IMR-90 (cell line): Measurements from ENCODE around the gene GTF2A2. TPM values are rescaled to one million over a fixed set of nuclear protein-coding genes. Genes with fewer than 3 reads are reported as not detected.

Experiments
- ATAC-seq: fragments of 200-7000 bp; cut with Tn5 transposase; 2 replicates; pipeline ENCODE4 v1.9.1; 2020; ENCODE audit warnings: low read depth, mild to moderate bottlenecking, moderate library complexity
- BruUV-seq: library from RNA; stranded (reverse); fragments of 400-500 nt; replicated peaks from 2 replicates; lab custom pipeline; 2021; lab: Mats Ljungman, UMichigan
- CTCF ChIA-PET: fragments of 300-600 bp; formaldehyde crosslinking; extraction: SDS; loops from one replicate; lab custom pipeline; 2021; ENCODE audit warnings: antibody characterized with exemption; lab: Yijun Ruan, JAX
- POLR2A ChIA-PET: fragments of 300-600 bp; sonication (Branson Sonifier 250); formaldehyde crosslinking; loops from one replicate; lab custom pipeline; 2022; ENCODE audit warnings: antibody characterized with exemption; ENCODE audit not compliant: unreplicated experiment; lab: Charles Lee
- DNase-seq: peaks from one replicate; pipeline ENCODE4 v3.0.0; 2013
- H2AFZ ChIP-seq: replicated peaks from 2 replicates; pipeline ENCODE3; 2013; ENCODE audit warnings: low read length, mild to moderate bottlenecking; ENCODE audit not compliant: poor library complexity
- H2AK5ac ChIP-seq: 2 replicates; pipeline ENCODE4 v1.6.1; 2013; ENCODE audit warnings: low read depth, low read length, inconsistent platforms
- H2AK9ac ChIP-seq: replicated peaks from 2 replicates; pipeline ENCODE3; 2013; ENCODE audit warnings: mild to moderate bottlenecking, low read depth, low read length, moderate library complexity; ENCODE audit not compliant: poor library complexity
- H2BK120ac ChIP-seq: 2 replicates; pipeline ENCODE4 v1.6.1; 2013; ENCODE audit warnings: low read depth, low read length, inconsistent platforms
- H2BK15ac ChIP-seq: 3 replicates; pipeline ENCODE4 v1.6.1; 2013; ENCODE audit warnings: low read depth, low read length, inconsistent platforms
- H2BK20ac ChIP-seq: 2 replicates; pipeline ENCODE4 v1.6.1; 2013; ENCODE audit warnings: low read depth, mild to moderate bottlenecking, inconsistent platforms, low read length, moderate library complexity
- H2BK5ac ChIP-seq: 2 replicates; pipeline ENCODE4 v1.6.1; 2013; ENCODE audit warnings: mild to moderate bottlenecking, low read depth, low read length, inconsistent platforms; ENCODE audit not compliant: poor library complexity, severe bottlenecking
- H3K14ac ChIP-seq: replicated peaks from 2 replicates; pipeline ENCODE4 v1.6.1; 2013; ENCODE audit warnings: low read depth, low read length, inconsistent platforms
- H3K18ac ChIP-seq: 2 replicates; pipeline ENCODE4 v1.6.1; 2013; ENCODE audit warnings: low read depth, low read length, control low read depth
- H3K23ac ChIP-seq: 2 replicates; pipeline ENCODE4 v1.6.1; 2013; ENCODE audit warnings: low read depth, low read length, inconsistent platforms
- H3K27ac ChIP-seq: 2 replicates; pipeline ENCODE4 v1.5.1; 2013; ENCODE audit warnings: mild to moderate bottlenecking, control low read depth, low read length; ENCODE audit not compliant: insufficient read depth
- H3K27me3 ChIP-seq: 2 replicates; pipeline ENCODE4 v1.6.1; 2013; ENCODE audit warnings: low read length; ENCODE audit not compliant: control insufficient read depth, insufficient read depth
- H3K36me3 ChIP-seq: 2 replicates; pipeline ENCODE4 v1.6.1; 2013; ENCODE audit warnings: low read length, mixed read lengths; ENCODE audit not compliant: control insufficient read depth, insufficient read depth
- H3K4ac ChIP-seq: 2 replicates; pipeline ENCODE4 v1.6.1; 2013; ENCODE audit warnings: low read depth, low read length, inconsistent platforms
- H3K4me1 ChIP-seq: 2 replicates; pipeline ENCODE4 v1.6.1; 2013; ENCODE audit warnings: low read length, mixed read lengths; ENCODE audit not compliant: control insufficient read depth, insufficient read depth
- H3K4me2 ChIP-seq: 2 replicates; pipeline ENCODE4 v1.6.1; 2013; ENCODE audit warnings: low read depth, mild to moderate bottlenecking, control low read depth, low read length, moderate library complexity
- H3K4me3 ChIP-seq: 2 replicates; pipeline ENCODE4 v1.5.1; 2013; ENCODE audit warnings: low read depth, mild to moderate bottlenecking, control low read depth, low read length, moderate library complexity; ENCODE audit not compliant: insufficient read depth
- H3K56ac ChIP-seq: 2 replicates; pipeline ENCODE4 v1.6.1; 2013; ENCODE audit warnings: low read length, inconsistent platforms; ENCODE audit not compliant: insufficient read depth; ENCODE audit errors: extremely low read depth
- H3K79me1 ChIP-seq, 2 experiments: 2 replicates each; pipeline ENCODE4 v1.6.1; 2013; ENCODE audit warnings: low read length in 2 of 2, inconsistent platforms in 1 of 2, low read depth in 1 of 2
- H3K9ac ChIP-seq: 2 replicates; pipeline ENCODE4 v1.6.1; 2013; ENCODE audit warnings: low read depth, low read length, control low read depth
- H3K9me1 ChIP-seq: 2 replicates; pipeline ENCODE4 v1.6.1; 2013; ENCODE audit warnings: low read length, inconsistent platforms; ENCODE audit not compliant: insufficient read depth
- H3K9me3 ChIP-seq: 2 replicates; pipeline ENCODE4 v1.6.1; 2013; ENCODE audit warnings: low read length; ENCODE audit not compliant: control insufficient read depth, insufficient read depth
- H4K20me1 ChIP-seq: 2 replicates; pipeline ENCODE4 v1.6.1; 2013; ENCODE audit warnings: low read length, inconsistent platforms; ENCODE audit not compliant: insufficient read depth
- H4K5ac ChIP-seq: 2 replicates; pipeline ENCODE4 v1.6.1; 2013; ENCODE audit warnings: mild to moderate bottlenecking, low read depth, low read length, control low read depth
- H4K8ac ChIP-seq, 2 experiments: 2 replicates each; pipeline ENCODE4 v1.6.1; 2013; ENCODE audit warnings: low read depth in 2 of 2, low read length in 2 of 2, control low read depth in 1 of 2, inconsistent platforms in 1 of 2
- H4K91ac ChIP-seq: 2 replicates; pipeline ENCODE4 v1.6.1; 2013; ENCODE audit warnings: low read depth, low read length, inconsistent platforms; ENCODE audit not compliant: insufficient read depth
- CHD1 ChIP-seq: IDR thresholded peaks from 2 replicates; pipeline ENCODE4 v1.6.1; 2012; ENCODE audit warnings: low read depth, low read length, improper control_type of control experiment
- FOS ChIP-seq: fragments of 150-350 bp; IDR thresholded peaks from 2 replicates; pipeline ENCODE4 v1.6.1; 2016; ENCODE audit warnings: low read depth, low read length
- MAFK ChIP-seq: IDR thresholded peaks from 2 replicates; pipeline ENCODE4 v1.6.1; 2012; ENCODE audit warnings: low read depth, low read length, improper control_type of control experiment
- MAZ ChIP-seq: IDR thresholded peaks from 2 replicates; pipeline ENCODE4 v1.6.1; 2012; ENCODE audit warnings: low read depth, mild to moderate bottlenecking, low read length, improper control_type of control experiment, moderate library complexity, borderline replicate concordance
- MXI1 ChIP-seq: IDR thresholded peaks from 2 replicates; pipeline ENCODE4 v1.6.1; 2012; ENCODE audit warnings: low read depth, mild to moderate bottlenecking, low read length, moderate library complexity, borderline replicate concordance
- NFE2L2 ChIP-seq: fragments of 150-350 bp; IDR thresholded peaks from 2 replicates; pipeline ENCODE4 v1.6.1; 2016; ENCODE audit warnings: low read depth, mild to moderate bottlenecking, low read length
- POLR2A ChIP-seq: IDR thresholded peaks from 2 replicates; pipeline ENCODE4 v1.6.1; 2012; ENCODE audit warnings: mild to moderate bottlenecking, low read depth, low read length
- RAD21 ChIP-seq: IDR thresholded peaks from 2 replicates; pipeline ENCODE4 v1.6.1; 2012; ENCODE audit warnings: low read length, improper control_type of control experiment
- RFX5 ChIP-seq: IDR thresholded peaks from 2 replicates; pipeline ENCODE4 v1.8.0; 2012; ENCODE audit warnings: low read depth, mild to moderate bottlenecking, low read length, moderate library complexity
- SMC3 ChIP-seq: fragments of 150-350 bp; IDR thresholded peaks from 2 replicates; pipeline ENCODE4 v1.6.1; 2016; ENCODE audit warnings: low read depth, mild to moderate bottlenecking, antibody characterized with exemption, low read length, moderate library complexity
- dilution Hi-C: fragments of 300-500 bp; cut with HindIII; formaldehyde crosslinking; loops from one replicate; pipeline ENCODE4 v1.14.3; 2018; ENCODE audit warnings: low sequenced_read_pairs; ENCODE audit not compliant: unreplicated experiment
- in situ Hi-C: fragments of 300-500 bp; cut with MboI; formaldehyde crosslinking; loops from 3 replicates; pipeline ENCODE4 v1.14.3; 2019; ENCODE audit warnings: low sequenced_read_pairs, inconsistent platforms, mixed read lengths
- intact Hi-C: fragments of 100-400 bp; cut with micrococcal nuclease; formaldehyde crosslinking; loops from 2 replicates; pipeline ENCODE4 v1.10.0; 2022
- polyA plus RNA-seq, 3 experiments: library from polyadenylated mRNA; depleted of rRNA; stranded (reverse); fragments of >200 nt; gene quantifications; 2 replicates each; pipeline ENCODE4 v1.2.3, GENCODE V29; 2012; ENCODE audit warnings: low replicate concordance in 1 of 3
- total RNA-seq: library from RNA; depleted of rRNA; stranded (reverse); fragments of >200 nt; gene quantifications from 2 replicates; pipeline ENCODE4 v1.2.3, GENCODE V29; 2012
- TF ChIP-seq, protein P1 (sequence below): conservative IDR thresholded peaks from 2 replicates; pipeline ENCODE4 v1.5.1; 2012; ENCODE audit warnings: mild to moderate bottlenecking, low read depth, low read length, improper control_type of control experiment
- TF ChIP-seq, protein P2 (sequence below): fragments of 150-350 bp; IDR thresholded peaks from 2 replicates; pipeline ENCODE4 v1.6.1; 2017; ENCODE audit warnings: mild to moderate bottlenecking, antibody characterized with exemption, low read length, low read depth
- TF ChIP-seq, protein P3 (sequence below): fragments of 150-350 bp; IDR thresholded peaks from 2 replicates; pipeline ENCODE4 v1.6.1; 2016; ENCODE audit warnings: low read depth, mild to moderate bottlenecking, low read length, moderate library complexity, borderline replicate concordance

Gene GTF2A2
- total and polyA plus RNA-seq, 2 of the 4 experiments (the other 2 are of a cell fraction): 10.2 to 29.9 TPM

DNA sequence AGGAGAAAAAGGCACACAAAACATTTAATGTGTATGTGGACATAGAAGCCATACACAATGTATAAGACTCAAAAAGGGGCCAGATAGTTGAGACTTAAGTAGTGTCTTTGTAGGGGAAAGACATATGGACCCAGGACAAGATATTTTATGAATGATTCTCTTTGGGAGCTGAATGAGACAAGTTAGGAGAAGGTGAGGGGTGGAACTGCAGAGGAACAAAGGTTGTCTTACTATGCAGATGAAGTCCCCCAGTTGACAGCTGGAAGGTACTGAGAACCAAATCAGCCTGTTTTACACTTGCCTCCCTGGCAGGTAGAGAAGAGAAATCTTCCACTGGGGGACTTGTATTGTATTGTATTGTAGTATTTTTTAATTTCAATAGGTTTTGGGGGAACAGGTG, 60.7 kb downstream of the GTF2A2 start:
- ChIA-PET POLR2A (interaction anchor here (0.7 kb wide), 1 partner anchor 13 kb away, joined by 4 read pairs; no protein-coding TSS in a partner anchor), CTCF (no interaction called here)
- DNase-seq (no peak), ATAC-seq (no peak)
- Histone ChIP-seq H2BK120ac (no peak overlapping the region), H3K4me1 (no peaks in the 10 kb centered on the region), H4K8ac (no peak overlapping the region), H2AK5ac (no peak overlapping the region), H3K36me3 (no peaks in the 10 kb centered on the region), H2AFZ (no peak overlapping the region), H3K27me3 (no peaks in the 10 kb centered on the region), H4K91ac (no peak overlapping the region), H3K4ac (no peak overlapping the region), H3K79me1 (no peaks in the 10 kb centered on the region), H2BK5ac (no peak overlapping the region), H3K4me2 (no peak overlapping the region), H2BK20ac (no peak overlapping the region), H3K18ac (no peak overlapping the region), H2AK9ac (no peak overlapping the region), H4K5ac (no peak overlapping the region), H3K56ac (no peak overlapping the region), H3K9me1 (no peaks in the 10 kb centered on the region), H2BK15ac (no peak overlapping the region), H3K9me3 (peaks cover 2% of the 10 kb centered on the region; the same call in 1 of the 2 replicates), H3K9ac (no peak overlapping the region), H3K23ac (no peak overlapping the region), H3K14ac (no peak overlapping the region), H3K4me3 (no peak overlapping the region), H4K20me1 (no peaks in the 10 kb centered on the region), H3K27ac (no peak overlapping the region)
- TF ChIP-seq MXI1 (no peak), POLR2A (no peak), MAFK (no peak), SMC3 (no peak), MAZ (no peak), FOS (no peak), NFE2L2 (no peak), RFX5 (no peak), RAD21 (no peak), CHD1 (no peak)
- TF ChIP-seq, protein P1, sequence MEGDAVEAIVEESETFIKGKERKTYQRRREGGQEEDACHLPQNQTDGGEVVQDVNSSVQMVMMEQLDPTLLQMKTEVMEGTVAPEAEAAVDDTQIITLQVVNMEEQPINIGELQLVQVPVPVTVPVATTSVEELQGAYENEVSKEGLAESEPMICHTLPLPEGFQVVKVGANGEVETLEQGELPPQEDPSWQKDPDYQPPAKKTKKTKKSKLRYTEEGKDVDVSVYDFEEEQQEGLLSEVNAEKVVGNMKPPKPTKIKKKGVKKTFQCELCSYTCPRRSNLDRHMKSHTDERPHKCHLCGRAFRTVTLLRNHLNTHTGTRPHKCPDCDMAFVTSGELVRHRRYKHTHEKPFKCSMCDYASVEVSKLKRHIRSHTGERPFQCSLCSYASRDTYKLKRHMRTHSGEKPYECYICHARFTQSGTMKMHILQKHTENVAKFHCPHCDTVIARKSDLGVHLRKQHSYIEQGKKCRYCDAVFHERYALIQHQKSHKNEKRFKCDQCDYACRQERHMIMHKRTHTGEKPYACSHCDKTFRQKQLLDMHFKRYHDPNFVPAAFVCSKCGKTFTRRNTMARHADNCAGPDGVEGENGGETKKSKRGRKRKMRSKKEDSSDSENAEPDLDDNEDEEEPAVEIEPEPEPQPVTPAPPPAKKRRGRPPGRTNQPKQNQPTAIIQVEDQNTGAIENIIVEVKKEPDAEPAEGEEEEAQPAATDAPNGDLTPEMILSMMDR: no peak
- TF ChIP-seq, protein P2, sequence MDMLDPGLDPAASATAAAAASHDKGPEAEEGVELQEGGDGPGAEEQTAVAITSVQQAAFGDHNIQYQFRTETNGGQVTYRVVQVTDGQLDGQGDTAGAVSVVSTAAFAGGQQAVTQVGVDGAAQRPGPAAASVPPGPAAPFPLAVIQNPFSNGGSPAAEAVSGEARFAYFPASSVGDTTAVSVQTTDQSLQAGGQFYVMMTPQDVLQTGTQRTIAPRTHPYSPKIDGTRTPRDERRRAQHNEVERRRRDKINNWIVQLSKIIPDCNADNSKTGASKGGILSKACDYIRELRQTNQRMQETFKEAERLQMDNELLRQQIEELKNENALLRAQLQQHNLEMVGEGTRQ: no peak
- TF ChIP-seq, protein P3, sequence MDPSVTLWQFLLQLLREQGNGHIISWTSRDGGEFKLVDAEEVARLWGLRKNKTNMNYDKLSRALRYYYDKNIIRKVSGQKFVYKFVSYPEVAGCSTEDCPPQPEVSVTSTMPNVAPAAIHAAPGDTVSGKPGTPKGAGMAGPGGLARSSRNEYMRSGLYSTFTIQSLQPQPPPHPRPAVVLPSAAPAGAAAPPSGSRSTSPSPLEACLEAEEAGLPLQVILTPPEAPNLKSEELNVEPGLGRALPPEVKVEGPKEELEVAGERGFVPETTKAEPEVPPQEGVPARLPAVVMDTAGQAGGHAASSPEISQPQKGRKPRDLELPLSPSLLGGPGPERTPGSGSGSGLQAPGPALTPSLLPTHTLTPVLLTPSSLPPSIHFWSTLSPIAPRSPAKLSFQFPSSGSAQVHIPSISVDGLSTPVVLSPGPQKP: no peak
- no TSS peak for BruUV-seq
- intact Hi-C loops: no loop called here
- in situ Hi-C loops: no loop called here
- dilution Hi-C loops: no loop called here
